Lung (tissue), 12 donors: ENCODE results near the gene NRBP1. TPM values are rescaled to one million over a fixed set of nuclear protein-coding genes. Genes with fewer than 3 reads are reported as not detected.

Experiments
- ATAC-seq: fragments of 200-7000 bp; cut with Tn5 transposase; one replicate; pipeline ENCODE4 v1.9.1; 2020; ENCODE audit warnings: moderate number of reproducible peaks; ENCODE audit not compliant: insufficient read depth, low FRiP score
- DNase-seq, 3 donors: peaks; one replicate each; pipeline ENCODE4 v3.0.0-alpha.2; 2013 to 2017
- H3K27ac ChIP-seq, 2 donors: one replicate each; pipeline ENCODE4 v1.5.1; 2013; ENCODE audit warnings: mild to moderate bottlenecking in 2 of 2, moderate library complexity in 2 of 2, control low read depth in 1 of 2, inconsistent platforms in 1 of 2, low read depth in 1 of 2, low read length in 1 of 2
- H3K27me3 ChIP-seq, 3 donors: one replicate each; pipeline ENCODE4 v1.5.1; 2013; ENCODE audit warnings: low read length in 2 of 3; ENCODE audit not compliant: control insufficient read depth in 3 of 3, insufficient read depth in 3 of 3
- H3K36me3 ChIP-seq, 4 donors: one replicate each; pipeline ENCODE4 v1.5.1; 2013; ENCODE audit warnings: low read length in 4 of 4, mild to moderate bottlenecking in 1 of 4, moderate library complexity in 1 of 4; ENCODE audit not compliant: control insufficient read depth in 4 of 4, insufficient read depth in 4 of 4
- H3K4me1 ChIP-seq, 5 donors: one replicate each; pipeline ENCODE4 v1.5.1; 2013; ENCODE audit warnings: low read length in 5 of 5, mild to moderate bottlenecking in 2 of 5, moderate library complexity in 1 of 5; ENCODE audit not compliant: control insufficient read depth in 5 of 5, insufficient read depth in 5 of 5
- H3K4me3 ChIP-seq: one replicate; pipeline ENCODE4 v1.5.1; 2013; ENCODE audit warnings: mild to moderate bottlenecking, control low read depth, moderate library complexity
- H3K9ac ChIP-seq, 2 donors: one replicate each; pipeline ENCODE4 v1.5.1; 2013; ENCODE audit warnings: low read length in 2 of 2, control low read depth in 1 of 2; ENCODE audit not compliant: insufficient read depth in 1 of 2
- H3K9me3 ChIP-seq, 4 donors: one replicate each; pipeline ENCODE4 v1.5.1; 2013; ENCODE audit warnings: low read length in 3 of 4, mild to moderate bottlenecking in 1 of 4, moderate library complexity in 1 of 4; ENCODE audit not compliant: control insufficient read depth in 4 of 4, insufficient read depth in 3 of 4
- WGBS, 2 donors: extraction: QIAGEN DNeasy Blood & Tissue Kit; methylation state at CpG; one replicate each; pipeline ENCODE4 v1.1.7; 2013; 5-methylcytosine and 5-hydroxymethylcytosine counted together
- polyA plus RNA-seq, 2 donors: library from polyadenylated mRNA; stranded (reverse); fragments of 200-250 nt; gene quantifications; one replicate each; pipeline ENCODE4 v1.2.1, GENCODE V29; 2013
- total RNA-seq, 2 donors: library from RNA; depleted of rRNA in 1 of 2; stranded (reverse); fragments of >200 nt in 1 of 2; gene quantifications; one replicate each; pipeline ENCODE4 v1.2.1, GENCODE V29; 2014 to 2021
- TF ChIP-seq, protein P1 (sequence below): IDR thresholded peaks from 2 replicates; pipeline ENCODE4 v1.5.1; 2012; ENCODE audit warnings: mild to moderate bottlenecking; ENCODE audit errors: control extremely low read depth, extremely low read depth
- donor health status: control.
- donor health status: control.
- donor health status: Bipolar disorder and iron deficiency.
- donor health status: healthy.
- donor health status: DM: yes; HTN: yes; CAD: no.

The NRBP1 gene
- total and polyA plus RNA-seq, 4 donors = 46.8 to 93.6 (median 79.9) TPM

- Histone ChIP-seq H3K36me3 (peaks cover 15 to 42% (median 37%) of the 10 kb centered on the region in 4 donors), H3K27me3 (no peaks in the 10 kb centered on the region), H3K4me3 (no peak overlapping the region), H3K9me3 (no peaks in the 10 kb centered on the region), H3K4me1 (no peaks in the 10 kb centered on the region), H3K9ac (no peak overlapping the region), H3K27ac (peak overlapping the region in 1 of 2 donors; percentile 78)
- TF ChIP-seq, protein P1, sequence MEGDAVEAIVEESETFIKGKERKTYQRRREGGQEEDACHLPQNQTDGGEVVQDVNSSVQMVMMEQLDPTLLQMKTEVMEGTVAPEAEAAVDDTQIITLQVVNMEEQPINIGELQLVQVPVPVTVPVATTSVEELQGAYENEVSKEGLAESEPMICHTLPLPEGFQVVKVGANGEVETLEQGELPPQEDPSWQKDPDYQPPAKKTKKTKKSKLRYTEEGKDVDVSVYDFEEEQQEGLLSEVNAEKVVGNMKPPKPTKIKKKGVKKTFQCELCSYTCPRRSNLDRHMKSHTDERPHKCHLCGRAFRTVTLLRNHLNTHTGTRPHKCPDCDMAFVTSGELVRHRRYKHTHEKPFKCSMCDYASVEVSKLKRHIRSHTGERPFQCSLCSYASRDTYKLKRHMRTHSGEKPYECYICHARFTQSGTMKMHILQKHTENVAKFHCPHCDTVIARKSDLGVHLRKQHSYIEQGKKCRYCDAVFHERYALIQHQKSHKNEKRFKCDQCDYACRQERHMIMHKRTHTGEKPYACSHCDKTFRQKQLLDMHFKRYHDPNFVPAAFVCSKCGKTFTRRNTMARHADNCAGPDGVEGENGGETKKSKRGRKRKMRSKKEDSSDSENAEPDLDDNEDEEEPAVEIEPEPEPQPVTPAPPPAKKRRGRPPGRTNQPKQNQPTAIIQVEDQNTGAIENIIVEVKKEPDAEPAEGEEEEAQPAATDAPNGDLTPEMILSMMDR = no peak
- DNase-seq (no peak), ATAC-seq (no peak)
- 95 to 96% methylated on average over 8 of the region's 8 CpGs for WGBS, 2 donors
These were observed 16.7 kb downstream of the NRBP1 start for GRCh38 chr2:27445155-27445554.

- Histone ChIP-seq H3K36me3 (peaks cover 13 to 38% (median 32%) of the 10 kb centered on the region in 4 donors), H3K27ac (peak overlapping the region in 1 of 2 donors; percentile 78), H3K9me3 (no peaks in the 10 kb centered on the region), H3K4me1 (no peaks in the 10 kb centered on the region), H3K4me3 (no peak overlapping the region), H3K27me3 (no peaks in the 10 kb centered on the region), H3K9ac (no peak overlapping the region)
- TF ChIP-seq, protein P1 = no peak
- ATAC-seq (no peak), DNase-seq (no peak)
- 93% methylated on average over 8 of the region's 8 CpGs for WGBS, 2 donors
These were observed 17.2 kb downstream of the NRBP1 start for GRCh38 chr2:27445615-27446014.

- Histone ChIP-seq H3K9me3 (no peaks in the 10 kb centered on the region), H3K36me3 (peaks cover 12 to 33% (median 29%) of the 10 kb centered on the region in 4 donors), H3K9ac (no peak overlapping the region), H3K4me1 (no peaks in the 10 kb centered on the region), H3K27ac (peak overlapping the region in 1 of 2 donors; percentile 78), H3K27me3 (no peaks in the 10 kb centered on the region), H3K4me3 (no peak overlapping the region)
- TF ChIP-seq, protein P1 = no peak
- DNase-seq (no peak), ATAC-seq (peak; percentile 45)
- 66 to 89% methylated on average over 3 of the region's 3 CpGs for WGBS, 2 donors
These were observed 17.6 kb downstream of the NRBP1 start for GRCh38 chr2:27446057-27446456.

DNA sequence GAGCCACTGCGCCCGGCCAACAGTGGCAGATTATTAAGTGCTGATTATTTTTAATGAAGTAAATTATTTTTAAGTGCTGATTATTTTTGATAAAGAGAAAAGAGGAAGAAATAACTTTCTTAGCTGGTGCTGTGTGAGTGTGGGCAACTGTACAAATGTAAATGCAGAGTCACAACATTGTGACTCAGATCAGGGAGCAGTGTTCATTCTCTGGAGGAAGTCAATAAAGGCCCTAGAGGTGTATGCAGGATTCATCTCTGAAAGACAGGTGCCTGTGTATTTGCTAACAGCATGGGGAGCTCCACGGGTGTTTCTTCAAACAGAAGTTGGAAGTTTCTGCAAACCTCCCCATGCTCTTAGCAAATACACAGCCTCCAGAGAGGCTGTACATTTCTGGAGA, 19.9 kb downstream of the NRBP1 start:
- Histone ChIP-seq H3K27ac (no peak overlapping the region), H3K4me3 (no peak overlapping the region), H3K4me1 (no peaks in the 10 kb centered on the region), H3K9me3 (no peaks in the 10 kb centered on the region), H3K9ac (no peak overlapping the region), H3K36me3 (peaks cover 5 to 38% (median 29%) of the 10 kb centered on the region in 4 donors), H3K27me3 (no peaks in the 10 kb centered on the region)
- DNase-seq (no peak), ATAC-seq (no peak)
- TF ChIP-seq, protein P1 = no peak
- WGBS, 2 donors = 72 to 90% methylated on average over 3 of the region's 3 CpGs
